UCSD-AML1 (cell line): Measurements from ENCODE around the gene TMOD1.
"Not testable (repeated sequence)": the region's sequence is repeated elsewhere in the genome, so short reads cannot be mapped to it uniquely, and the experiment has no call there.

Experiments used
- DNase-seq: peaks from one replicate; lab custom pipeline; 2025; ENCODE audit not compliant: unreplicated experiment; lab: John Stamatoyannopoulos, UW

TMOD1 gene

DNA sequence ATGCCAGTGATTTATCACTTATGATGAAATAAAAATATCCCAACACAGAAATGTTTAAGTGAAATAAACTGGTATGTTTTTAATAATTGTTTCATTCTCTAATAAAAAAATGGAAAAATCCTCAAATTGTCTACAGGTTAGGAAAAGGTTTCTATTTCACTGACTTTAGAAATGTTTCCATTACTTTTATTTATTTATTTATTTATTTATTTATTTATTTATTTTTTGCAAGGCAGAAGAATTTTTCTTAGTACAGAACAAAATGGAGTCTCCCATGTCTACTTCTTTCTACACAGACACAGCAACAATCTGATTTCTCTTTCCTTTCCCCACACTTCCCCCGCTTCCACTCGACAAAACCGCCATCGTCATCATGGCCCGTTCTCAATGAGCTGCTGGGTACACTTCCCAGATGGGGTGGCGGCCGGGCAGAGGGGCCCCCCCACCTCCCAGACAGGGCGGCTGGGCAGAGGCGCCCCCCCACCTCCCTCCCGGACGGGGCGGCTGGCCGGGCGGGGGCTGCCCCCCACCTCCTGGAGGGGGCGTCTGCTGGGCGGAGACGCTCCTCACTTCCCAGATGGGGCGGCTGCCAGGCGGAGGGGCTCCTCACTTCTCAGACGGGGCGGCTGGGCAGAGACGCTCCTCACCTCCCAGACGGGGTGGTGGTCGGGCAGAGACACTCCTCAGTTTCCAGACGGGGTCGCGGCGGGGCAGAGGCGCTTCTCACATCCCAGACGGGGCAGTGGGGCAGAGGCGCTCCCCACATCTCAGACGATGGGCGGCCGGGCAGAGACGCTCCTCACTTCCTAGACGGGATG is 3.7 kb upstream of the TMOD1 start:
- not testable (repeated sequence) for DNase-seq

GRCh38 chr9:97498846-97499245 is 2.6 kb upstream of the TMOD1 start:
- not testable (repeated sequence) for DNase-seq

DNA sequence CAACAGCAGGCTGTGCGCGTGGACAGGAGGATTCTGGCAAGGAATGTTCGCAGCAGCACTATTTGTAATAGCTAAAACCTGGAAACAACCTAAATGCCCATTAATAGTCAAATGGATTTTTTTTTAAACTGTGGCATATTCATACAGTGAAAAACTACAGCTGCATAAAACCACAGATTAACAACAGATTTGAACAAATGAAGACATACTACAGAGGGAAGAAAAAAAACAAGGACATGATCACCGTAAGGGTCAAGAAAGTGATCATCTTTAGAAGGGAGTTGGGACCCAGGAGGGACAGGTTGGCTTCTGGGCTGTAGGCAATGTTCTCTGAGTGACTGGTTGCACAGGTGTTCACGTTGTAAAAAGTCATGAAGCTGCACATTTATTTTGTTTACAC is 1.2 kb upstream of the TMOD1 start:
- no peak for DNase-seq

- no peak for DNase-seq
Observed at GRCh38 chr9:97500765-97501176, 695 bp upstream of the TMOD1 start.

- DNase-seq, result no peak
Observed at GRCh38 chr9:97501972-97502221, 431 bp downstream of the TMOD1 start.

- no peak for DNase-seq
Observed at GRCh38 chr9:97502222-97502983, 937 bp downstream of the TMOD1 start.

- DNase-seq, result no peak
Observed at GRCh38 chr9:97502984-97503861, 1.8 kb downstream of the TMOD1 start.

- DNase-seq, result no peak
Observed at GRCh38 chr9:97503862-97504210, 2.4 kb downstream of the TMOD1 start.

- DNase-seq, result no peak
Observed at GRCh38 chr9:97504381-97505216, 3.1 kb downstream of the TMOD1 start.

- no peak for DNase-seq
Observed at GRCh38 chr9:97505845-97506244, 4.4 kb downstream of the TMOD1 start.

DNA sequence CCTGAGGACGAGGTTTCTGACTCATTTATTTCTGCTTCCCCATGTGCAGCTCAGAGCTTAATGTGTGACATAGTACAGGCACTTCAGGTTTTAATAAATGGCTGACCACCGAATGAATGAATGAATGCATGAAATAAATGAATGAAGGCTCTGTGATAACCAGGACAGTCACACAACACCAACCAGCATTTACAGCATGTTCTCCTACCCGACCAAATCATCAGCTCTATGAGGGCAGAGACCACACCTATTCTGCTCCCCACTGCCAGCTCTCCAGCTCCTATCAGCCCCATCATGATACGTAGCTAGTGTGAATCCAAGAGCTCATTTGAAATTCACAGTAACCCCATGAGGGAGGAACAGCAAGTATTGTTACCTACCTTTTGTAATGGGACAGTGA is 4.8 kb downstream of the TMOD1 start:
- DNase-seq, result no peak

DNA sequence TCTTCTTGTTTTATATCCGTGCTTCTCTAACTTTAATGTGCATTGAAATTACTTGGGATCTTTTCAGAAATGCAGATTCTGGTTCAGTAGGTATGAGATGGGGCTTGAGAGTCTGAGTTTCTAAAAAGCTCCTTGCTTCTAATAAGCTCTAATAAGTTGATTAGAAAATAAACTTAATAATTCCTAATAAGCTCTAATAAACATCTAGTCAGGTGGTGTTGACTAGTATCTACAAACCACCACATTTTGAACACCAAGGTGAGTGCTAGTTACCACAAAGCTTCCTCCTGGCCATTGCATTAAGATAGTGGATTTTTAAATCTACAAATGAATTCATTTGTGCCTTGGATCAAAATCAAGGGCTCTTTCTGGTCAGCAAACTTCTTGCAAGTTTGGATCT is 5.3 kb downstream of the TMOD1 start:
- no peak for DNase-seq

DNA sequence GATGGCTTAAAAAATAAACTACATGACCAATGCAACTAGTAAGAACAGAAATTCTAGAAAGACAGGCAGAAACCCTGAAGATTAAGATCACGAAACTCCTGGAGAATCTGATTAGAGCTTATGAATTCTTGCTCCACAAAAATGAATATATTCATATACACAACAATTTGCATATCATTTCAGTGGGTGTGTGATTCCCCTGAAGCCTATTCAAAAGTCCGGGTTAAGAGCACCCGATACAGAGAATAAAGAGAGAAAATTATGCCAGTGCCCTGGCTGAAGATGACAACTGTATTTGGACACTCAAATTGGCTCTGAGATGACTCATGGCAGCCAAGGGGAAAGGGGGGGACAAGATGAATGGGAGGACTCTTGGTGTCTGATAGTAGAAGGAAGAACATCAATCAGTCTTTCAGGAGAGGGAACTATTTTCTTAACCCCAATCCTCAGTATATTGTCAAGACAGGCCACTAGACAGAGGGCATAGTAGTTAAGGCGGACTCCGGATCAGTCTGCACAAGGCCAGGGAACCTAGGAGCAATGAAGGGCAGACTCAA is 6.0 kb downstream of the TMOD1 start:
- no peak for DNase-seq

- no peak for DNase-seq
Observed at GRCh38 chr9:97508852-97509251, 7.4 kb downstream of the TMOD1 start.

DNA sequence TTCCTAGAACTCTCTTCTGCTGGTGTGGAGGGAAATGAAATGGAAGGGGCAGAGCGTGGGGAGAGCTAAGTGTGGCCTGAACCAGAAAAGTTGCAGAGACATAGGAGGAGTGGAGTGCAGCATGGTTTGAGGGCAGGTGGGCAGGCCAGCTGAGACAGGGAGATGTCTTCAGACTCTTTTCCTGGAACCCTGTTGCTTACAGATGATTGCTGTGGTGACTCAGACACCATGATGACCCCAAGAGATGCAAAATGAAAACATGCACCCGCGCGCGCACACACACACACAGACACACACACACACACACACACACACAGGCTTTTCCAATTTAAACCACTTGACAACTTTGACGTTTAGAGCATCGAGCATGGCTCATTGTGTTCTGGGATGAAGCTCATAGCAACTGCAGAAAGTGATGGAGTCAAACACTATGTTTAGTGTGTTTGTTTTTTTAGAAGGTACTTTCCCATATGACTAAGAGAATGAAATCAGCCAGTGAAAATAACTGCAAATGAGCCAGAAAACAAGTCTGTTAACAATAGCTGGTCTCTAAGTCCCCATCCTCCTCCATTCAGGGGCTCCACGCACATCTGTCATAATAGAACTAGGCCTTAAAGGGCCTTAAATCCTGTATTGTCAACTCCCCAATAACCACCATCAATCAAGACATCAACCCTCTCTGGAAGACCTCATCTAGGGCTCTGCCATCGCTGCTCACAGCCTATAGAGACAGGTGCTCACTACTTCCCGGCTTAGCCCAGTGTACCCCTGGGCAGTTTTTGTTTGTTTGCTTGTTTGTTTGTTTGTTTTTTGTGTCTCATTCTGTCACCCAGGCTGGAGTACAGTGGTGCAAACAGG is 9.6 kb downstream of the TMOD1 start:
- DNase-seq, result no peak

DNA sequence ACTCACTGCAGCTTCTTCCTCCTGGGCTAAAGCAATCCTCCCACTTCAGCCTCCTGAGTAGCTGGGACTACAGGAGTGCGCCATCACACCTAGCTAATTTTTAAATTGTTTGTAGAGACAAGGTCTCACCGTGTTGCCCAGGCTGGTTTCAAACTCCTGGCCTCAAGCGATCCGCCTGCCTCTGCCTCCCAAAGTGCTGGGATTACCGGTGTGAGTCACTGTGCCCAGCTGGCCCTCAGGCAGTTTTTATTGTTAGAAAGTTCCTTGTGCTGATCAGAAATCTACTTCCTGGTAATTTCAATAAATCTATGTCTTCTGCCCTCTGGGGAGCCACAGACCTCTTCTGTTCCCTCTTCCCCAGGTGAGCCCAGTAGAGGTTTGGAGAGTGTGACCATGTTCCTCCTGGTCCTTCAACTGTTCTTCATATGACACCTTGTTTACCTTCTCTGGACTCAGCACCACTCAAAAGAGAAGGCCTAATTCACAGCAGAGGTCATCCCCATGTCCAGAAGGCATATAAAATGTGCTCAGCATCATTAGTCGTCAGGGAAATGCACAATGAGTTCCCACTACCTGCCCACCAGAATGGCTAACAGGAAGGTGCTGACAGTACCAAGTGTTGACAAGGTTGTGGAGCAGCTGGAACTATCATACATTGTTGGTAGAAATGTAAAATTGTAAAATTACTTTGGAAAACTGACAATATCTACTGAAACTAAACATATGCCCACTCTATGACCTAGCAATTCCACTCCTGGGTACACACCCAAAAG is 10.4 kb downstream of the TMOD1 start:
- no peak for DNase-seq

DNA sequence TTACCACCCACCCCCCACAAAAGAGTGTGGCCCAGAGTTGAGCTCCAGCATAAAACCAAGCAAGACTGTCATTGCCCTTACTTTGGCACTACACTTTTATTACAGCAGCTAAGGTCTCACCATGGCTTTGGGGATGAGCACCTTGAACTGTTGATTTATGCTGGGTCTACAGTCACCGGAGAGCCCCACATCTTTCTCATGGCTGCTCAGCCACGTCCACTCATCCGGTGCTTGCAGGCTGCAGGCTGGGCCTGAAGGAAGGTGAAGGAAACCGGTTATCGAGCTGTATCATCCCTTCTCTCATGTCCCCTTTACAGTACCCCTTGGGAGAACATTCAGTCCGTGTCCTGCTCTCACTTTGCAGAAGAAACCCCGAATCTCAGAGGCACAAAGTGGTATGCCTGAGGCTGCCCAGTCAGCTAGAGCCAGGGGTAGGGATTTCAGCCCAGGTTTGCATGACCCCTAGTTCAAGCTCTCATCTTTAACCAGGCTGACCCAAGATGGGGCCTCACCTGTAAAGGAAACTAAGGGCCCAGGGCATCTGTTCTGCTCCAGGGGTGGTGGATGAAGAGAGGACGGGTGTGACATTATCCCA is 11.6 kb downstream of the TMOD1 start:
- no peak for DNase-seq

- DNase-seq, result no peak
Observed at GRCh38 chr9:97514531-97514930, 13.1 kb downstream of the TMOD1 start.

GRCh38 chr9:97515662-97516061 is 14.2 kb downstream of the TMOD1 start:
- DNase-seq, result no peak
